ENCODE measurements around the gene LPIN1. TPM values are rescaled to one million over a fixed set of nuclear protein-coding genes. Genes with fewer than 3 reads are reported as not detected.

LPIN1 gene
- total and polyA plus RNA-seq, 2 of the 8 experiments (the other 6 are each of a cell fraction or from before 2014, with no cell fraction given), result 4.3 to 9.8 TPM

DNA sequence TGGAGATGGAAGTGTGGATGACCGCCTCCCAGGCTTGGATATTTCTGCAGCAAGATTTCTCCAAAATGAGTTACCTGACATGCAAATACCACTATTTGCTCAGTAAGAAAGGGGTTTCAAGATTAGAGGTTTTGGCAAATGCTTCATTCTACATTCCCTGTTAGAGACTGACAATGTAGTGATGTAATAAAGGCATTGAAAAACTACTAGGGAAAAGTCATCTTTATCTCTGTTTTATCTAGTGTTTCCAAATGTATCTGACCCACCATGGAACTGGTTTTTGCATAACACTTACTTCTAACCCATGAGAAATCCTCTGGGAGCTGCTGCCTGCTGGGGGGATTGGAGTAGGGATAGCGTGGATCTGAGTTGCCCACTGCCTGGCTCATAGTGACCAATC, 43.5 kb upstream of the LPIN1 start (continued):
- TF ChIP-seq CBX8 (IDR thresholded peaks at IDR 0.05; ENCODE audit: borderline replicate concordance, low read depth, low read length) (no peak), BRCA1 (IDR thresholded peaks at IDR 0.05; ENCODE audit: low read depth, low read length) (no peak), KDM5A (IDR thresholded peaks at IDR 0.05; ENCODE audit: low read length) (no peak), CBX5 (IDR thresholded peaks at IDR 0.05; ENCODE audit: low read depth, low read length) (no peak)

All from H1 (cell line).